OCI-LY1 (cell line): ENCODE data around the gene KCNA5.

Experiments
- EZH2 ChIP-seq: fragments of 200-600 bp; sonication (generic), shearing (Covaris generic); IDR thresholded peaks from 2 replicates; pipeline ENCODE4 v1.8.0; 2017; ENCODE audit warnings: borderline replicate concordance, mixed run types, mild to moderate bottlenecking, antibody characterized with exemption, low read length, moderate library complexity, mixed read lengths
- TF ChIP-seq, protein P1 (sequence below): fragments of 200-600 bp; sonication (generic), shearing (Covaris generic); IDR thresholded peaks from 2 replicates; pipeline ENCODE4 v1.5.1; 2017; ENCODE audit warnings: mild to moderate bottlenecking, antibody characterized with exemption, low read length, moderate library complexity, mixed read lengths

DNA sequence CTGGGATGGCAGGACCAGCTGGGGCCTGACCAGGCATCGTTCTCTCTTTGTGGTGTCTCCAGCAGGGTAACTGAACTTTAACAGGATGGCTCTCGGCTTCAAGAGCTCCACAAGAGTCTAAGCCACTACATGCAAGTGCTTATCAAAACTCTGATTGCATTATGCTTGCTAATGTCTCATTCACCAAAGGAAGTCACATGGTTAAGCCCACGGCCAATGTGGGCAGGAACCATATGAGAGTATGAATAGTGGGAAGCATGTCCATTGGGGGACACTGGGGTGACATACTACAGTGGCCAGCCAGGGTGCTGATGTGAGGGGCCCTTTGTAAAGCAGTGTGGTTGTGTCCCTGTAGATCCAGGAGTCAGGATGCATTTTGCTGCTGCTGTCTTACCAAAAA, 35.0 kb upstream of the KCNA5 start:
- TF ChIP-seq, protein P1, sequence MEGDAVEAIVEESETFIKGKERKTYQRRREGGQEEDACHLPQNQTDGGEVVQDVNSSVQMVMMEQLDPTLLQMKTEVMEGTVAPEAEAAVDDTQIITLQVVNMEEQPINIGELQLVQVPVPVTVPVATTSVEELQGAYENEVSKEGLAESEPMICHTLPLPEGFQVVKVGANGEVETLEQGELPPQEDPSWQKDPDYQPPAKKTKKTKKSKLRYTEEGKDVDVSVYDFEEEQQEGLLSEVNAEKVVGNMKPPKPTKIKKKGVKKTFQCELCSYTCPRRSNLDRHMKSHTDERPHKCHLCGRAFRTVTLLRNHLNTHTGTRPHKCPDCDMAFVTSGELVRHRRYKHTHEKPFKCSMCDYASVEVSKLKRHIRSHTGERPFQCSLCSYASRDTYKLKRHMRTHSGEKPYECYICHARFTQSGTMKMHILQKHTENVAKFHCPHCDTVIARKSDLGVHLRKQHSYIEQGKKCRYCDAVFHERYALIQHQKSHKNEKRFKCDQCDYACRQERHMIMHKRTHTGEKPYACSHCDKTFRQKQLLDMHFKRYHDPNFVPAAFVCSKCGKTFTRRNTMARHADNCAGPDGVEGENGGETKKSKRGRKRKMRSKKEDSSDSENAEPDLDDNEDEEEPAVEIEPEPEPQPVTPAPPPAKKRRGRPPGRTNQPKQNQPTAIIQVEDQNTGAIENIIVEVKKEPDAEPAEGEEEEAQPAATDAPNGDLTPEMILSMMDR: no peak
- TF ChIP-seq EZH2: no peak
